Neural crest cell (in vitro differentiated cells): ENCODE data around the gene PDGFD. TPM values are rescaled to one million over a fixed set of nuclear protein-coding genes. Genes with fewer than 3 reads are reported as not detected.

ENCODE experiments used
- DNase-seq: peaks from one replicate; pipeline ENCODE4 v3.0.0; 2021; ENCODE audit warnings: low read depth, mixed read lengths, low spot score
- H3K27ac Mint-ChIP-seq: one replicate; pipeline ENCODE4 v1.8.0; 2021; ENCODE audit warnings: mild to moderate bottlenecking, mixed read lengths; ENCODE audit not compliant: unreplicated experiment
- H3K27me3 Mint-ChIP-seq: 2 replicates; pipeline ENCODE4 v1.8.0; 2021; ENCODE audit warnings: low read depth, mild to moderate bottlenecking, mixed read lengths
- H3K36me3 Mint-ChIP-seq: 2 replicates; pipeline ENCODE4 v1.8.0; 2021; ENCODE audit warnings: low read depth, mild to moderate bottlenecking, mixed read lengths
- H3K4me1 Mint-ChIP-seq: 2 replicates; pipeline ENCODE4 v1.8.0; 2021; ENCODE audit warnings: mixed read lengths
- H3K4me3 Mint-ChIP-seq: one replicate; pipeline ENCODE4 v1.8.0; 2021; ENCODE audit warnings: mild to moderate bottlenecking, mixed read lengths
- H3K9me3 Mint-ChIP-seq: 2 replicates; pipeline ENCODE4 v1.8.0; 2021; ENCODE audit warnings: mixed read lengths
- CTCF ChIP-seq: fragments of 200-600 bp; sonication (generic); conservative IDR thresholded peaks from 2 replicates; pipeline ENCODE4 v1.5.0; 2021; ENCODE audit warnings: antibody characterized with exemption, mild to moderate bottlenecking
- total RNA-seq: library from RNA; stranded (reverse); gene quantifications from 2 replicates; pipeline ENCODE4 v1.2.1, GENCODE V29; 2021

Gene PDGFD
- total RNA-seq, 1 donor from 2014 or later: 3.4 TPM

GRCh38 chr11:103947546-103947919 is 216.4 kb downstream of the PDGFD start:
- Mint-ChIP-seq H3K27ac (no peak overlapping the region), H3K4me1 (no peaks in the 10 kb centered on the region), H3K27me3 (no peaks in the 10 kb centered on the region), H3K4me3 (no peak overlapping the region), H3K9me3 (no peaks in the 10 kb centered on the region), H3K36me3 (no peaks in the 10 kb centered on the region)
- no peak for DNase-seq
- TF ChIP-seq CTCF: no peak

GRCh38 chr11:103946793-103947545 is 217.0 kb downstream of the PDGFD start:
- Mint-ChIP-seq H3K27me3 (no peaks in the 10 kb centered on the region), H3K36me3 (no peaks in the 10 kb centered on the region), H3K4me3 (no peak overlapping the region), H3K9me3 (no peaks in the 10 kb centered on the region), H3K27ac (no peak overlapping the region), H3K4me1 (no peaks in the 10 kb centered on the region)
- TF ChIP-seq CTCF: no peak
- DNase-seq: no peak

- Mint-ChIP-seq H3K4me3 (no peak overlapping the region), H3K36me3 (no peaks in the 10 kb centered on the region), H3K4me1 (no peaks in the 10 kb centered on the region), H3K9me3 (no peaks in the 10 kb centered on the region), H3K27ac (no peak overlapping the region), H3K27me3 (no peaks in the 10 kb centered on the region)
- DNase-seq: no peak
- no peak for TF ChIP-seq CTCF
These were observed 219.6 kb downstream of the PDGFD start for GRCh38 chr11:103944251-103944940.

GRCh38 chr11:103942646-103943045 is 221.3 kb downstream of the PDGFD start:
- Mint-ChIP-seq H3K36me3 (no peaks in the 10 kb centered on the region), H3K4me1 (no peaks in the 10 kb centered on the region), H3K4me3 (no peak overlapping the region), H3K9me3 (no peaks in the 10 kb centered on the region), H3K27ac (peak overlapping the region; percentile 40), H3K27me3 (no peaks in the 10 kb centered on the region)
- TF ChIP-seq CTCF: no peak
- no peak for DNase-seq

DNA sequence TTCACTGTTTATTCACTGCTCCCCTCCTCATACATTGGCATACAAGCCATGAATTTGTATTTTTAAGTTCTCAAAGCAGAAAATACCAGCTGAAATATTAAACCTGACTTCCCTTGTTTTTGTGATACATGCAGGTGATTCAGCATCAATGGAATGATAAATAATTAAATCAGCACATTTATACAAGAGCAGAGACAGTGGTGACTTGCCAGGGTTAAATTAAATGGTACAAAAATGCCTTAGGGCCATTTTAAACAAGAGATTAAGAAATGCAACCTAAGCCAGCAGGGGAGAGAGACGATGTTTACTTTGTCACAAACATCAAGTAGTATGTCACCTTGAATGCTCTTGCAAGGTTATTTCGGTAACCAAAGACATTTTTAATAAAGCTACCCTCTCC is 223.4 kb downstream of the PDGFD start:
- no peaks in the 10 kb centered on the region for H3K27me3 Mint-ChIP-seq
- no peak for DNase-seq
- H3K36me3 Mint-ChIP-seq: no peaks in the 10 kb centered on the region
- H3K4me3 Mint-ChIP-seq: no peak overlapping the region
- no peaks in the 10 kb centered on the region for H3K9me3 Mint-ChIP-seq
- no peak for TF ChIP-seq CTCF
- no peak overlapping the region for H3K27ac Mint-ChIP-seq
- no peaks in the 10 kb centered on the region for H3K4me1 Mint-ChIP-seq
